Measurements from ENCODE around the gene FHDC1.

DNA sequence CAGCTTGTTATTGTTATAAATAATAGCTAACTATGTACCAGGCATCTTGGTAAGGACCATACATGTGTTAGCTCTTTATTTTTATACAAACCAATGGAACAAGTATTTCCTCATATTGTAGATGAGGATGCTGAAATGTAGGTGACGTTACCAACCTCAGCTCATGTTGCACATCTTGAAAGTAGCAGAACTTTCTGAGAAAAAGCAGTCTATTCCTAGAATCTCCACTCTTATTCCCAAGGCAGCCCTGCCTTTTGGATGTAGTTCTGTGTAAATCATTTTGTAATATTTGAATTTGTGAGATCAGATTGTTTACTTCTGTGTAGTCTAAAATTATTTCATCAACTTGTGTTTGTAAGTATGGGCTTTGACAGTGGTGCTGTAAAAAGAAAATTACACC lies 5.3 kb downstream of the FHDC1 start:
- TF ChIP-seq RAD51 (IDR thresholded peaks at IDR 0.05) (no peak), EP300 (IDR thresholded peaks at IDR 0.05; ENCODE audit: borderline replicate concordance in 1 of 2, control insufficient read depth in 1 of 2, low read depth in 2 of 2, low read length in 2 of 2) (no peak), ASH2L (IDR thresholded peaks at IDR 0.05; ENCODE audit: borderline replicate concordance, low read depth) (no peak), SIN3A (IDR thresholded peaks at IDR 0.05; ENCODE audit: low read depth, low read length) (no peak), POLR2A (IDR thresholded peaks at IDR 0.05; ENCODE audit: low read depth, low read length) (no peak), POLR2AphosphoS2 (IDR thresholded peaks at IDR 0.05; ENCODE audit: low read depth, low read length) (no peak), FOS (IDR thresholded peaks at IDR 0.05; ENCODE audit: borderline replicate concordance, extremely low read depth, insufficient read length) (no peak), SUZ12 (IDR thresholded peaks at IDR 0.05; ENCODE audit: unreplicated experiment) (no peak), RFX5 (IDR thresholded peaks at IDR 0.05; ENCODE audit: low read depth, low read length) (no peak)
- TF ChIP-seq, protein P1, sequence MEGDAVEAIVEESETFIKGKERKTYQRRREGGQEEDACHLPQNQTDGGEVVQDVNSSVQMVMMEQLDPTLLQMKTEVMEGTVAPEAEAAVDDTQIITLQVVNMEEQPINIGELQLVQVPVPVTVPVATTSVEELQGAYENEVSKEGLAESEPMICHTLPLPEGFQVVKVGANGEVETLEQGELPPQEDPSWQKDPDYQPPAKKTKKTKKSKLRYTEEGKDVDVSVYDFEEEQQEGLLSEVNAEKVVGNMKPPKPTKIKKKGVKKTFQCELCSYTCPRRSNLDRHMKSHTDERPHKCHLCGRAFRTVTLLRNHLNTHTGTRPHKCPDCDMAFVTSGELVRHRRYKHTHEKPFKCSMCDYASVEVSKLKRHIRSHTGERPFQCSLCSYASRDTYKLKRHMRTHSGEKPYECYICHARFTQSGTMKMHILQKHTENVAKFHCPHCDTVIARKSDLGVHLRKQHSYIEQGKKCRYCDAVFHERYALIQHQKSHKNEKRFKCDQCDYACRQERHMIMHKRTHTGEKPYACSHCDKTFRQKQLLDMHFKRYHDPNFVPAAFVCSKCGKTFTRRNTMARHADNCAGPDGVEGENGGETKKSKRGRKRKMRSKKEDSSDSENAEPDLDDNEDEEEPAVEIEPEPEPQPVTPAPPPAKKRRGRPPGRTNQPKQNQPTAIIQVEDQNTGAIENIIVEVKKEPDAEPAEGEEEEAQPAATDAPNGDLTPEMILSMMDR (IDR thresholded peaks at IDR 0.05 in 2 of 3, conservative IDR thresholded peaks at IDR 0.05 in 1 of 3; ENCODE audit: control insufficient read depth in 2 of 3, extremely low read depth in 1 of 3, insufficient read depth in 1 of 3, low read depth in 3 of 3, low read length in 3 of 3): no peak
- TF ChIP-seq, protein P2, sequence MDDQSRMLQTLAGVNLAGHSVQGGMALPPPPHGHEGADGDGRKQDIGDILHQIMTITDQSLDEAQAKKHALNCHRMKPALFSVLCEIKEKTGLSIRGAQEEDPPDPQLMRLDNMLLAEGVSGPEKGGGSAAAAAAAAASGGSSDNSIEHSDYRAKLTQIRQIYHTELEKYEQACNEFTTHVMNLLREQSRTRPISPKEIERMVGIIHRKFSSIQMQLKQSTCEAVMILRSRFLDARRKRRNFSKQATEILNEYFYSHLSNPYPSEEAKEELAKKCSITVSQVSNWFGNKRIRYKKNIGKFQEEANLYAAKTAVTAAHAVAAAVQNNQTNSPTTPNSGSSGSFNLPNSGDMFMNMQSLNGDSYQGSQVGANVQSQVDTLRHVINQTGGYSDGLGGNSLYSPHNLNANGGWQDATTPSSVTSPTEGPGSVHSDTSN (IDR thresholded peaks at IDR 0.05; ENCODE audit: insufficient replicate concordance, low read depth, low read length): no peak
